Measurements from ENCODE around the gene GLI3.

- TF ChIP-seq POLR2A (IDR thresholded peaks at IDR 0.05; ENCODE audit: low read depth, low read length): no peak
- no peak for TF ChIP-seq CTCF (conservative IDR thresholded peaks at IDR 0.05; ENCODE audit: low read depth, low read length)
- TF ChIP-seq MAZ (IDR thresholded peaks at IDR 0.05; ENCODE audit: borderline replicate concordance, low read depth, low read length): no peak
- no peak for TF ChIP-seq MXI1 (IDR thresholded peaks at IDR 0.05; ENCODE audit: borderline replicate concordance, low read depth, low read length)
- TF ChIP-seq SMC3 (IDR thresholded peaks at IDR 0.05; ENCODE audit: low read depth, low read length): no peak
Measured at GRCh38 chr7:42027521-42027920, 209.5 kb downstream of the GLI3 start.

All from IMR-90 (cell line).